DND-41 (cell line): ENCODE results near the gene ADCY7.

Source experiments
- ATAC-seq: fragments of 200-7000 bp; cut with Tn5 transposase; 3 replicates; pipeline ENCODE4 v1.9.1; 2021; ENCODE audit warnings: low read depth; ENCODE audit not compliant: insufficient read depth
- DNase-seq: peaks from one replicate; pipeline ENCODE4 v3.0.0-alpha.2; 2020
- H2AFZ ChIP-seq: 2 replicates; pipeline ENCODE4 v1.6.0; 2012; ENCODE audit warnings: low read depth, low read length
- H3K27ac ChIP-seq: 2 replicates; pipeline ENCODE4 v1.5.1; 2012; ENCODE audit warnings: low read length, inconsistent platforms
- H3K27me3 ChIP-seq: fragments of 200-600 bp; sonication (generic); 2 replicates; pipeline ENCODE4 v1.6.0; 2012; ENCODE audit warnings: low read length, mild to moderate bottlenecking, inconsistent platforms; ENCODE audit not compliant: insufficient read depth, poor library complexity
- H3K36me3 ChIP-seq: 2 replicates; pipeline ENCODE4 v1.5.1; 2012; ENCODE audit warnings: low read length, inconsistent platforms; ENCODE audit not compliant: insufficient read depth
- H3K4me1 ChIP-seq: 2 replicates; pipeline ENCODE4 v1.5.1; 2012; ENCODE audit warnings: mild to moderate bottlenecking, low read length; ENCODE audit not compliant: insufficient read depth
- H3K4me2 ChIP-seq: 2 replicates; pipeline ENCODE4 v1.6.0; 2012; ENCODE audit warnings: mild to moderate bottlenecking, moderate library complexity, low read length, inconsistent platforms; ENCODE audit not compliant: insufficient read depth
- H3K4me3 ChIP-seq, 2 experiments: fragments of 200-600 bp in 1 of 2; shearing (Covaris generic) in 1 of 2; 2 replicates each; pipeline ENCODE4 v1.5.1; 2012 to 2016; ENCODE audit warnings: inconsistent platforms in 2 of 2, low read length in 2 of 2, mild to moderate bottlenecking in 2 of 2, low read depth in 1 of 2, moderate library complexity in 1 of 2
- H3K79me2 ChIP-seq: 2 replicates; pipeline ENCODE4 v1.6.0; 2012; ENCODE audit warnings: low read length, inconsistent platforms; ENCODE audit not compliant: insufficient read depth
- H3K9ac ChIP-seq: 2 replicates; pipeline ENCODE4 v1.6.0; 2012; ENCODE audit warnings: low read depth, mild to moderate bottlenecking, inconsistent platforms, low read length, moderate library complexity
- H3K9me3 ChIP-seq: 2 replicates; pipeline ENCODE4 v1.5.1; 2012; ENCODE audit warnings: low read length, moderate library complexity, mild to moderate bottlenecking, inconsistent platforms; ENCODE audit not compliant: insufficient read depth, severe bottlenecking
- H4K20me1 ChIP-seq: 2 replicates; pipeline ENCODE4 v1.6.0; 2012; ENCODE audit warnings: low read length; ENCODE audit not compliant: insufficient read depth
- EZH2 ChIP-seq: IDR thresholded peaks from 3 replicates; pipeline ENCODE4 v1.6.1; 2012; ENCODE audit warnings: borderline replicate concordance, low read depth, mild to moderate bottlenecking, moderate library complexity, low read length, inconsistent platforms; ENCODE audit not compliant: severe bottlenecking
- TF ChIP-seq, protein P1 (sequence below): IDR thresholded peaks from 2 replicates; pipeline ENCODE4 v1.5.1; 2012; ENCODE audit warnings: borderline replicate concordance, low read length, moderate library complexity, mild to moderate bottlenecking; ENCODE audit not compliant: poor library complexity, severe bottlenecking; ENCODE audit errors: extremely low read depth

Gene ADCY7

DNA sequence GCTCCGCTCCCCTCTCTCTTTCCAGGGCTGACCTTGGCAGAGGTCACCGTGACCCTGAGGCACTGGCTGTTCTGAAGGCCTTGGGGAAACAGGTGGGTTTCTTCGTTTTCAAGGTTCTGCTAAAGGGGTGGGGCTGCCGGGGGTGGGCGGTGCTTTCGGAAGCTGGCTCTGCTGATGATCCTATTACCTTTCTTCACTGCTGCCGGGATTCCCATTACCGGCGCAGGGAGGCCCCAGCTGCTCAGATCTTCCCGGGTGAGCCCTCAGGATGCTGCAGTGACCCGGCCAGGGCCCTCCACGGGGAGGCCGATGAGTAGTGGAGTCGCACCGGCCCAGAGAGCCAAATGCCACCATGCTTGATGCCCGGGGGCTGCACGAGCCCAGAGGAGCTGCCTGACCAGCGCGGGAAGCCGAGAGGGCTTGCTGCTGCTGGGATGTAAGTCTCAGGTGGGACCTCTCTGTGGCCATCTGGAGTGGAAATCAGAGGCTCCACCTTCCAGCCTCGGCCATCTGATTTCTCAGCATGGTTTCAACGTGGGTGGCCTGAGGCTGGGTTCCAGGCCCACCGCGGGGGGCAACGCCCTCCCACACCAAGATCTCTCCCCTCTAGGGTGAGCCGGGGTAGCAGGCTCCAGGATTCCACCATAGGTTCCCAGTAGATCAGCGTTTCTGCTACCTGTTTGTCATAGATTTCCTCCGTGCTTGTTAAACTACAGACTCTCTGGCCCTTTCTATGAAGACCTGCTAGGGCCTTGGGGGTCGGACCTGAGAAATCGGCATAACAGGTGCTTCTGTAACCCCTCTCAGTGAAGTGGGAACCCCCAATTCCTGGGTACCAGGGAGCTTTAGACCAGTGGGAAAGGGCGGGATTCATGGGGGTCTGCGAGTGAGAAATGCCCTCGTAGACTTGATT is 21.6 kb upstream of the ADCY7 start:
- H2AFZ ChIP-seq = no peak overlapping the region
- H3K79me2 ChIP-seq = no peaks in the 10 kb centered on the region
- DNase-seq (no peak), ATAC-seq (no peak)
- peaks cover 10% of the 10 kb centered on the region for H3K4me1 ChIP-seq
- H3K36me3 ChIP-seq = no peaks in the 10 kb centered on the region
- H3K9me3 ChIP-seq = no peaks in the 10 kb centered on the region
- H3K4me2 ChIP-seq = peak overlapping the region; percentile 58; the same call in 1 of the 2 replicates
- H3K27me3 ChIP-seq = peaks cover 20% of the 10 kb centered on the region
- H3K9ac ChIP-seq = no peak overlapping the region
- H3K4me3 ChIP-seq = no peak overlapping the region
- no peak overlapping the region for H3K27ac ChIP-seq
- H4K20me1 ChIP-seq = no peaks in the 10 kb centered on the region
- TF ChIP-seq EZH2 = no peak
- TF ChIP-seq, protein P1, sequence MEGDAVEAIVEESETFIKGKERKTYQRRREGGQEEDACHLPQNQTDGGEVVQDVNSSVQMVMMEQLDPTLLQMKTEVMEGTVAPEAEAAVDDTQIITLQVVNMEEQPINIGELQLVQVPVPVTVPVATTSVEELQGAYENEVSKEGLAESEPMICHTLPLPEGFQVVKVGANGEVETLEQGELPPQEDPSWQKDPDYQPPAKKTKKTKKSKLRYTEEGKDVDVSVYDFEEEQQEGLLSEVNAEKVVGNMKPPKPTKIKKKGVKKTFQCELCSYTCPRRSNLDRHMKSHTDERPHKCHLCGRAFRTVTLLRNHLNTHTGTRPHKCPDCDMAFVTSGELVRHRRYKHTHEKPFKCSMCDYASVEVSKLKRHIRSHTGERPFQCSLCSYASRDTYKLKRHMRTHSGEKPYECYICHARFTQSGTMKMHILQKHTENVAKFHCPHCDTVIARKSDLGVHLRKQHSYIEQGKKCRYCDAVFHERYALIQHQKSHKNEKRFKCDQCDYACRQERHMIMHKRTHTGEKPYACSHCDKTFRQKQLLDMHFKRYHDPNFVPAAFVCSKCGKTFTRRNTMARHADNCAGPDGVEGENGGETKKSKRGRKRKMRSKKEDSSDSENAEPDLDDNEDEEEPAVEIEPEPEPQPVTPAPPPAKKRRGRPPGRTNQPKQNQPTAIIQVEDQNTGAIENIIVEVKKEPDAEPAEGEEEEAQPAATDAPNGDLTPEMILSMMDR = no peak

DNA sequence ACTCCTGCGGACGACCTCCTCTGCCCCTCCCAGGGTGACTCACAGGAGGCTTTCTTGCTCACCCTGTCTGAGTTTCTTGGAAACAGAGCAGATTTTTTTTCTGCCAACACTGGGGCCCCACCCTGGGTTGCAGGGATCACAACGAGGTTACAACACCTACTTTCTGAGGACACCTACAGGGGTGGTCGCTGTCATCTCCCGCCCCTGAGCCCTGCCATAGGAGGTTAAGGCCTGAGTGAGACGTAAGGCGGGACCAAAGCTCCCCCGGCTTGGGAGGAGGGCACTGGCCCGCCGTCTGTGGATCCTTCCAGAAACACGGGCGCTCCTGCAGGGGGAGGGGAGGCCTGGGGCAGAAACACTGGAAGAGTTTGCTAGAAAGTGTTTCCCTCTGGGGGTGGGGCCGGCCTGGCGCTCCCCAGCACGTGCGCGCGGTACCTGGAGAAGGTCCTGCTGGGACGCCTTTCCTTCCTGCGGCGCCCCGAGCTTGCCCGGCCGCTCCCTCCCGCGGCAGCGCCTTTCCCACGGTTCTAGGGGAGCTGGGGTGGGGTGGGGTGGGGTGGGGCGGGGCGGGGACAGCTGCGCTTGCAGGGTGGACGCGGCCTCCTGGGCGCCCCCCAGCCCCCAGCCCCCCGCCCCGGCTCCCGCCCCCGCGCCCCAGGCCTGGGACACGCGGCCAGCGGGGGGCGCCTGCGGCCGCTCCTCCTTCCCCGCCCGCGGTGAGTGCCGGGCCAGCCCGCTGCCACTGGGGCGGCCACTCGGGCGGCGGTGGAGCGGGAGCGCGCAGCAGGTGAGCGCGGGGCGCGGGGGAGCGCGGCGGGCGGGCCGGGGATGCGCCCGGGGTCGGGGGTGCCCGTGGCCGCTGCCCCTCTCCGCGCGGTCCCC is 20.7 kb upstream of the ADCY7 start:
- Histone ChIP-seq H3K79me2 (no peaks in the 10 kb centered on the region), H3K4me1 (peaks cover 10% of the 10 kb centered on the region), H4K20me1 (no peaks in the 10 kb centered on the region), H3K9ac (0 out of 2 replicates have a peak overlapping the region, but pooled peaks have one; percentile 15), H2AFZ (peak overlapping the region; percentile 60; the same call in 1 of the 2 replicates), H3K4me2 (peak overlapping the region; percentile 58), H3K27ac (no peak overlapping the region), H3K27me3 (peaks cover 20% of the 10 kb centered on the region), H3K9me3 (no peaks in the 10 kb centered on the region), H3K36me3 (no peaks in the 10 kb centered on the region), H3K4me3 (0 out of 4 replicates have a peak overlapping the region, but pooled peaks of 1 of the 2 experiments have one; percentile 20)
- DNase-seq (peak; percentile 37), ATAC-seq (peak; percentile 71)
- TF ChIP-seq, protein P1 = no peak
- no peak for TF ChIP-seq EZH2

DNA sequence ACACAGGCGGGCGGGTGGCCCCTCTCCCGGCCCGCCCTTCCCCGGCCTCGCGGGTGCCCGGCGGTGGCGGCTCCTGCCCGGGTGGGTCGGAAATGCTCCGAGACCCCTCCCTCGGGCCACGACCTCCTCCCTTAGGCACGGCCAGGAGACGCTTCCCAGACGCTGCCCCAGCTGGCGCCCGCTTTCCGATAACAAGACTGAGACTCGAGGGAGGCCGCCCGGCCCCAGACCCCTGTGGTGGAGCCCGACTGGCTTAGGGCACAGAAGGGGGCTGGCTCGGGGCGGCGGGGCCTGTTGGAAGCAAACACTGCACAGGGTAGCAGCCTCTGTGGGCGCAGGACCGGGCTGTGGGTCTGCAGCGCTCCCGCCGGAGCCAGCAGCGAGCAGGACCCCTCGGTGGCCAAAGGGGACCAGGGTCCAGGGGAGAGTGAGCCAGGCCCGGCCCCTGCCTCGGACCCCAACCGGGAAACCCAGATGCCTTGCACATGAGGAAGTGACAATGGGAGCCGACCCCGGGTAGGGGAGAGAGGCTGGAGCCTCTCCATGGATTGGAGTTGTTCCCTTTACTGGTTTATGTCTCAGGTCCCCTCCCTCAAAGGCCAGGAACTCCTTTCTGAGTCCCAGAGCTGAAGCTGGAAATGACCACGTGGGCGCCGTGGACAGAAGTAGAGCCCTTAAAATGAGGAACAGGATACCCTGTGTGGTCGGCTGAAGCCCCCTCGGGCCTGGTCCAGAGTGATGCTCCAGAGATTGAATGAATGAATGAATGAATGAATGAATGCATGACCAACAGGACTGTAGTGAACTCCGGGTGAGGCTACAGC is 19.8 kb upstream of the ADCY7 start:
- H3K36me3 ChIP-seq = no peaks in the 10 kb centered on the region
- ATAC-seq = no peak
- no peak for DNase-seq
- H3K9ac ChIP-seq = no peak overlapping the region
- peaks cover 20% of the 10 kb centered on the region for H3K27me3 ChIP-seq
- H3K9me3 ChIP-seq = no peaks in the 10 kb centered on the region
- TF ChIP-seq, protein P1 = no peak
- TF ChIP-seq EZH2 = peak; percentile 51
- no peaks in the 10 kb centered on the region for H4K20me1 ChIP-seq
- H3K4me1 ChIP-seq = peaks cover 10% of the 10 kb centered on the region
- no peak overlapping the region for H3K4me3 ChIP-seq
- no peak overlapping the region for H3K27ac ChIP-seq
- no peak overlapping the region for H3K4me2 ChIP-seq
- H2AFZ ChIP-seq = no peak overlapping the region
- no peaks in the 10 kb centered on the region for H3K79me2 ChIP-seq
